Caki2 (cell line): Measurements from ENCODE around the gene ESAM. TPM values are rescaled to one million over a fixed set of nuclear protein-coding genes. Genes with fewer than 3 reads are reported as not detected.
"Not testable (repeated sequence)": the region's sequence is repeated elsewhere in the genome, so short reads cannot be mapped to it uniquely, and the experiment has no call there.

Source experiments
- DNase-seq: peaks from one replicate; pipeline ENCODE4 v3.0.0-alpha.2; 2015; ENCODE audit warnings: low read depth
- in situ Hi-C: cut with HindIII; loops from 2 replicates; pipeline ENCODE4 v1.10.0; 2016; ENCODE audit warnings: low sequenced_read_pairs, low pct_unique_long_range_greater_than_20kb, mixed read lengths
- total RNA-seq: library from RNA; depleted of rRNA; stranded (reverse); fragments of >200 nt; shearing (Covaris generic); gene quantifications from 2 replicates; pipeline ENCODE4 v1.2.3, GENCODE V29; 2014; ENCODE audit warnings: low replicate concordance

ESAM gene
- total RNA-seq, 1 experiment from 2014 or later, result 2.5 TPM

DNA sequence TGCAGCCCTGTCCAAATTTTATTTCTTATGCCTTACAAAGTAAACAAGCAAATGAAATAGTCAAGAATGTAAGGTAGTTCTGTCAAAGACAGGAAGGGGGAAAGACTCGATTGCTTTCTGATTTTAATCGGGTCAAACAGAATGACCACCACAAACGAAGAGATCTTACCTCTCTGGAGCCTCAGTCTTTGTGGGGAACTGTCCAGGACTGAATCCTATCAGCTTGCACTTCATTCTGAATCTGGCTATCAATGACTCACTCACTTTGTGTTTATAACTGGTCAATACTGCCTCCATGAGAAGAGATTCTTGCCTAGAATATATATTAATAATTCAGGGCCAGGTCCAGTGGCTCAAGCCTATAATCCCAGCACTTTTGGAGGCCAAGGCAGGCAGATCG, 20.9 kb upstream of the ESAM start:
- DNase-seq, result no peak
- in situ Hi-C loops, result no loop called here

DNA sequence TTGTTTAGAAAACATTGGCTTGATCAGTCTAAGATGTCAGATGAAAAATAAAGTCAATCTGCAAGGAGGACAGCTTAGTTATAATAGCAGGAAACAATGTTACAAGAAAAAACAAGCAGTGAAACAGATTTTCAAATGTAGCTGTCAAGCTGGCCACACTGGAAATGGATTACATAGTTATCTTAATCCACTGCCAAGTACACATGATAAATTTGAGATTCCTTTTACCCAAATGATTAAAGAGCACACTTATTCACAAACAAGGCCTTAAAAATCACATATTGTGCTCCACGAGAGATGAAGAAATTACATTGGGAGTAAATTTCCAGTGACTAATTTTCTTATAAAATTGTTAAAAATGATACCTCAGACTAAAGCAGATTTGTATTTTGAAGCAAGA, 17.5 kb upstream of the ESAM start:
- in situ Hi-C loops, result no loop called here
- DNase-seq, result no peak

DNA sequence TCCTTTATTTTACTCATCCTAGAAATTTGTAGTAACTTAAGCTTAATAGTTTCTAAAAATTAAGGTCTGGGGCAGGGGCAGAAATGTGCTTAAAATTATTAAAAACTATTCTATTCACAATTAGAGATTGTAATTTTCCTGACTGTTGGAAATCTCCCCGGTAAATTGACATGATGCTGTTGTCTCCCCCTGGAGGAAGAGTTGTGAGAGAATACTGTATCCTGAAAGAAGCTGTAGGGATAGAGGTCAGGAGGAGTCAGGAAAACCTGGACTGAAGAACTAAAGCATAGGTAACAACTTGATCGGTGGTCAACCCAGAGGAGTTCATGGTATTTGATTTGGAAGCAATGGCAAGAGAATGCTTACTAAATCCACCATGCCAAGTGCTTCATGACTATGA, 16.2 kb upstream of the ESAM start:
- in situ Hi-C loops, result no loop called here
- no peak for DNase-seq

DNA sequence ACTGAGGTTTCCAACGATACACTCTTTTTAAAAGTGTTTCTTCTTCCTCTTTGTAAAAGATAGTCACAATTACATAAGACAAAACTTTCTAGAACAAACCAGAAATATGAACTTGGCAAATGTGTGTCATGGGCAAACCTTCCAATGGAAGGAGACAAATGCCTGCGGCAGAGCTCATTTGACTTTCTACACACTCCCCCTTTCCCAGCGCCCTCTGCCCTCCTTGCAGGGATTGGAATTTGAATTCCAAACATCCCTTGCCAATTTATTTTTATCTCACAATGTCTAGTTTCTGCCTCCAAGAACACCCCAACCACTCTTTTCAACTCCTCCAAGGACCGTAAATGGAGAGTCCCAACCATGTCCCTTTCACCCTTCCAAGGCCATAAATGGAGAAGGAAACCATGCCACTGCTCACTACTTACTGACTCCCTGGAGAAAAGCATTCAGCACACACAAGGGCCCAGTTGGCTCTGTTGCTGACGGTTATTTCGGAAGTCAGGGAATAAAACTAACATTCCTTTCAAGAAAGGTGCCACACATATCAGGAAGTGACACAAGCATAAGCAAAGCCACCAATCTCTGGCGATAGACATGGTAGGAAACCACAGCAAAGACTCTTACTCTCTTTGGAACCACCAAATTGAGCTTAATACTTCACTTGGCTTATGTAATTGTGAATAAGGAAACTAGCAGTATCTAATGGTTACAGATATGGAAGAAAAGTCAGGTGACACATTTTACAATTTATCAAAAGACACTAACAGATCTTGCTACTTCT, 15.0 kb upstream of the ESAM start:
- in situ Hi-C loops, result no loop called here
- DNase-seq, result no peak

DNA sequence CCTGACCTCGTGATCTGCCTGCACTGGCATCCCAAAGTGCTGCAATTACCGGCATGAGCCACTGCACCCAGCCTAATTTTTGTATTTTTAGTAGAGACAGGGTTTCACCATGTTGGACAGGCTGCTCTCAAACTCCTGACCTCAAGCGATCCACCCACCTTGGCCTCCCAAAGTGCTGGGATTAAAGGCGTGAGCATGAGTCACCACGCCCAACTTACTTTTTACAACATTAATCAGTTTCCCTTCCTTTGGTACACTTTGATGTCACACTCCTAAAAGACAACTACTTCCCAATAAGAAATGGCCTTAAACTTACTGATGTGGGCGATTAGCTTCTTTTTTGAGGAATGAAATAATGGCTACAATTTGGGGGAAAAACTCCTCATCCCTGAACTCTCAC, 8.9 kb upstream of the ESAM start:
- DNase-seq, in situ Hi-C loops: not testable (repeated sequence)

DNA sequence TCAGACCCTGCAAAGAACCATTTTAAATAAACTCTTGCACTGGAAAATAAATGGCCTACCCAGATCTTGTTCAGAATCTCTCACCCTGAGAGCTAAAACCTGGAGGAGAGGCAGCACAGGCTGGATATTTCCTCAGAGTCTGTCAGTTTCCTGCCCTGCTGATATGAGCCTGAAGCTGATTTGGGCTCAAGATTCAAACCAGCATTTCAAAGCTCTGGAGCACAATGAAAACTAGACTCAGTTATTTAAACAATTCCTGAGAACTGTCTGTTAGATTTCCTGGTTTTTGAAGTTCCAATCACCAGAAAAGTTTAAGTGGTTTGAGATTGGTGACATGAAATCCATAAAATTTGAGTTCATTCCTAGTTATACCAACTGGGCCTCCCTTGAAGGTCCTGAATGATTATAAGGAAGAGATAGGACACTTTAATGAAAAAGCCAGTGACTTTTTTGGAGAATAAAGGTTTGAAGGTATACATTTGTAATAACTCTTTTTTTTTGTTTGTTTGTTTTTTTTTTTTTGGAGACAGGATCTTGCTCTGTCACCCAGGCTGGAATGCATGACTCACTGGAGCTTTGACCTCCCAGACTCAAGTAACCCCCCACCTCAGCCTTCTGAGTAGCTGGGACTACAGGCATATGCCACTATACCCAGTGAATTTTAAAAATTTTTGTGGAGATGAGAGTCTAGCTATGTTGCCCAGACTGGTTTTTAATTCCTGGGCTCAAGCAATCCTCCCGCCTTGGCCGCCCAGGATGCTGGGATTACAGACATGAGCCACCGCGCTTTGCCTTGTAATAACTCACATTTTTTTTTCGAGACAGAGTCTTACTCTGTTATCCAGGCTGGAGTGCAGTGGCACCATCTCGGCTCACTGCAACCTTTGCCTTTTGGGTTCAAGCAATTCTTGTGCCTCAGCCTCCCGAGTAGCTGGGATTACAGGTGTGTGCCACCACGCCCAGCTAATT, 8.0 kb upstream of the ESAM start:
- DNase-seq, result peak; percentile 54
- in situ Hi-C loops, result no loop called here

DNA sequence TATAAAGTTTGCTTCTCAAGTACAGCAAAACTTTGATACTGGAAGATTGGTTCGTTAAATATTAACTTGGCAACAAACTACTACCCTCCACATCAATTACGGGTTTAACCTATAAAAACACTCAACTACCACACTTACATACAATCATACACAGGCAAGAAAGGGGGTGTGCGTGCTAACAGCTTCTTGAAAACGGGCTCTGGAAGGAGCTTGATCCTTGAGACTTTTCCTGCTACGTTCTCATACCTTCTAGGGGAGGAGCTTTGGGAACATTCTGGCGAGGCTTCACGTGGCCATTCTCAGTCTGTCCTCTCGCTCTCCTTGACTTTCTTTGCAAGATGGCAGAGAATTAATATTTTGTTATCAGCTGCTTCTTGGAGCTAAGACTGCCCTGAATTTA, 6.8 kb upstream of the ESAM start:
- in situ Hi-C loops, result no loop called here
- DNase-seq, result peak; percentile 35

DNA sequence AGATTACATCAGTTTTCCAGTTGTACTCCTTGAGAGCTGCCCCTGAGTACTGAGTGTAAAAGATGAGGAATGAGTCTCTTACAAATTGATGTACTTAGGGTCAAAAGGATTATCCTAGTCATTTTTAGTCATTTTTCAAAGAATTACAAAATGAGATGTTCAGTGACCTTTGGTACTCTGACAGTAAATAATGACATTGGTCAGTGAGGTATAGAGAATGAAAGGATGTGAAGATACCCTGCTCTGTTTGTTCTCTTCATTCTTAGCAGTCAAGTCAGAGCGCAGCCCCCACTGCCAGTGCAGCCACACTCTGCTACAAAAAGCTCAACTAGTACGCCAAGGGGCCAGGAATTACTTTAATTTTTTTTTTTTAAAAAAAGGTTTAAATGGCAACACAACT, 4.1 kb upstream of the ESAM start:
- in situ Hi-C loops, result no loop called here

DNA sequence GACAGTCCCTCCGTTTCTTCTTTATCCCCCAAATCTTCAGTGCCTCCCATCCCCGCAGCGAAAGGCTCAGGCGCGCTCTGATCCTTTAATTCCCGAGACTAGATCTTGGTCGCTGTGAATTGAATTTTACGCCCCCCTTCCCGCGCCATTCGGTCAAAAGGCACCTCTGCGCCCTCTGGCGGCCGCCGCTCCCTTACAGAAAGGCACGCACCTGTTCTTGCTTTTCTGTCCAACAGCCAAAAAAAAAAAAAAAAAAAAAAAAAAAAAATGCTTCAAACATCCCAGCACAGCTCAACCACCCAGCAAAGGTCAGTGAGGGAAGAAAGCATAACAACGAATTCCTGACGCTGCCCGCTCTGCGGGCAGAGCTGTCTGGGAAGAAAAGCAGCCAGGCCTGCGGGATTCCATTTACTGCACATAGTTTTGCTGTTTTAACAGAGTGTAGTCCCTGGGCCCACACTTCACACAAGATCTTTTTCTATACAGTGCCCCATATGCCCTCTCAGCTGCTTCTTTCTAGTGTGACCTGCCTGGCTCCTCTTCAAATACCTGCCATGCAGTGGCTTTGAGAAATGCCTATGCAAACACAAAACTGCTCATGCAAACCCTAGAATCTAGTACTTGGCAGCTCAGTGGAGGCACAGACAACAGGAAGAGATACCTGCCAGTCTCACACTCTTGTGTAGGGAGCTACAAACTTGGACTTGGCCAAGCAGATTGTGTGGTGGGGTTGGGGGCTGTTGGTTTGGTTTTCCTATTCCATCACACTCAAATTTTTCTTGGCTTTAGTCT, 1.3 kb upstream of the ESAM start:
- in situ Hi-C loops, result no loop called here

More for the DNA sequence above, 4.1 kb upstream of the ESAM start:
- peak; percentile 53 for DNase-seq

DNA sequence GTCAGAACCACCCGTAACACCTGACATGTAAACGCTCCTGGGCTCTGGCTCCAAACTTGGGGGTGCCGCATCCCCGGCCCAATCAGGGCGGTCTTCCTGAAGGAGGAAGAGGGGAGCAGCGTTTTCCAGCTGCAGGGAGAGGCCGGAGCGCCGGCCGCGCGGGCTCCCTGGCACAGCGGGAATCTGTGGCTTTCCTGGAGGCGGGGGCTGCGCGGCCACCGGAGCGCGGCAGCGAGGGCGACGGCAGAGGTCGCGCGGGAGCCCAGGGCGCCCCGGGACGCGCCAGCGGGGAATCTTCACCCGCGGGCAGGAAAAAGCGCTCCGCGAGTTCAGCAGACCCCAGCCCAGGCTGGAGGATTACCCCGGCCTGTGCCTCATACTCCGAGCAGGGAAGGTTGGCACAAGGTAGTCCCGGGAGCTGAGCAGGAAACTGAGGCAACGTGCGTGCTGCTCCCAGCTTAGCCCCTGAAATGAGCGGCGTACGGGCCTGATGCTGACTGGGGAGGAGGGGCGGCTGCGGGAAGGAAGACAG, 600 bp upstream of the ESAM start:
- peak; percentile 61 for DNase-seq
- in situ Hi-C loops, result no loop called here

More for the DNA sequence above, 1.3 kb upstream of the ESAM start:
- peak; percentile 95 for DNase-seq

DNA sequence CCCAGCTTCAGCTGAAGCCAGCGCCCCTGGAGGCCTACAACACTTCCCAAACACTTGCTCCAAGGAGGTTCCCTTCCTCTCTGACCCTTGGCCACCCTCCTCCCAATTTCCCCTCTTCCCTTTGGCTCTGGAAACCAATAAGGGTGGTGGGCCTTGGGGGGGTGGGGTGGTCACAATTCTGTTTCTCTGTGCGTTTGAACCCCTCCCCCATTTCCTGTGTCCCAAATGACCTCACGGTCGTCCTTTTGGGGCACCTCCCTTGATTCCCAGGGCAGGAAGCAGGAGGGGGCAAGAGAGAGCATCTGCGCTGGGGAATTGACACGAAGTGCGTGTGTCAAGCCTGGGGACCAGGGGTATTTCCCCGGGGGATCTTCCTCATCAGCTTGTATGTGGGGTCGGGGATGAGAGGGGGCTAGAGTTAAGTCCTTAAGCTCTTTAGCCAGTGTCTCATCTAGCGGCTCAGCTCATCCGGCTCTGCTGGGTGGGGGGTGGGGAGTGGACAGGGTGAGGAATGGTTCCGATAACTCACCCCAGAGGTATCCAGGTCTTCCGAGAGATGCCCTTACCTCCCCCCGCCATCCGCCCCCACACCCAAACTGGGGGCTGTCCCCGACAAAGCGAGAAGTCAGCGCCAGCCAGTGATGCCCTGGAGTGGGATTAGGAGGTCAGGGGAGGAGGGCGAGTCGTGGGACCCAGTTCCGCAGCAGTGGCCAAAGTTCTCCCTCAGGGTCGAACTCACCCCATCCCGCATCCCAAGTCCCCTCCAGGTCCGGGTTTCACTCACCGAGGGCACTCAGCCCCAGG, 587 bp downstream of the ESAM start:
- DNase-seq, result no peak
- in situ Hi-C loops, result no loop called here

DNA sequence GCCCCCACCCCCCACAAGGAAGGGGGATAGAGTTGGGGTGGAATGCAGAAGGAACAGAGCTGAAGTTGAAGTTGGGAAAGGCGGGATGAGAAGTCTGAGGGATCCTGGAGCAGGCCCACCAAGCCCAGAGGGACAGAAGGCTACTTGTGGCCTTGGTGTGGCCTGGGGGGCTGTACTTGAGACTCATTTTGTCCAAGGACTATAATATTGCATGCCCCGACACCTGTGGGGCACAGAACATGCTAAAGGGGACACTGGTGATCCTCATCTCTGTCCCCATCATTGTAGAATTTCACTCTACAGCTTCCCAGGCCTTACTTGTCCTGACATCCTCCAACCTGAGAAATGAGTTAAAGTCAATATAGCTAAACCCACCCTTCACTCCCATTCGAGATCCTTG, 1.3 kb downstream of the ESAM start:
- in situ Hi-C loops, result no loop called here
- DNase-seq, result no peak

DNA sequence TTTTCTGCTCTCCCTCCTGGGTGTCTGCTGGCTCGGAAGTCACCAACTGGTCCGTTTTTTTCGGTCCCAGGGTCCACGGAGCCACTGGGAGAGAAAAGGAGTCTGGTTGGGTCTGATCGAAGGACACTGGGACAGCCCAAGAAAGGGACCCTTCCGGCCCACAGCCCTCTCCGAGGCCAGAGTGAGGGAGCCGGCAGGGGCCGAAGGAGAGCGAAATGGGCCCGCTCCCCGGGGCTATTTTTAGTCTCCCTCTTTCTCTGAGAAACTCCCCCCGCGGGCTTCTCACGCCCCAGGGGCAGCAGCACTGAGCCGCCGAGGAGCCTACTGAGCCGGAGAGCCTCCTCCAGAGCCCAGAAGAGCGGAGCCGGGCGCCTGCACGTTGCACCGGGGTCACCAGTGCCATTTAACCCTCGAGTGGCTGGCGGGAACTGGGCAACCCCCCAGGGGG, 1.9 kb downstream of the ESAM start:
- in situ Hi-C loops, result no loop called here
- DNase-seq, result no peak

DNA sequence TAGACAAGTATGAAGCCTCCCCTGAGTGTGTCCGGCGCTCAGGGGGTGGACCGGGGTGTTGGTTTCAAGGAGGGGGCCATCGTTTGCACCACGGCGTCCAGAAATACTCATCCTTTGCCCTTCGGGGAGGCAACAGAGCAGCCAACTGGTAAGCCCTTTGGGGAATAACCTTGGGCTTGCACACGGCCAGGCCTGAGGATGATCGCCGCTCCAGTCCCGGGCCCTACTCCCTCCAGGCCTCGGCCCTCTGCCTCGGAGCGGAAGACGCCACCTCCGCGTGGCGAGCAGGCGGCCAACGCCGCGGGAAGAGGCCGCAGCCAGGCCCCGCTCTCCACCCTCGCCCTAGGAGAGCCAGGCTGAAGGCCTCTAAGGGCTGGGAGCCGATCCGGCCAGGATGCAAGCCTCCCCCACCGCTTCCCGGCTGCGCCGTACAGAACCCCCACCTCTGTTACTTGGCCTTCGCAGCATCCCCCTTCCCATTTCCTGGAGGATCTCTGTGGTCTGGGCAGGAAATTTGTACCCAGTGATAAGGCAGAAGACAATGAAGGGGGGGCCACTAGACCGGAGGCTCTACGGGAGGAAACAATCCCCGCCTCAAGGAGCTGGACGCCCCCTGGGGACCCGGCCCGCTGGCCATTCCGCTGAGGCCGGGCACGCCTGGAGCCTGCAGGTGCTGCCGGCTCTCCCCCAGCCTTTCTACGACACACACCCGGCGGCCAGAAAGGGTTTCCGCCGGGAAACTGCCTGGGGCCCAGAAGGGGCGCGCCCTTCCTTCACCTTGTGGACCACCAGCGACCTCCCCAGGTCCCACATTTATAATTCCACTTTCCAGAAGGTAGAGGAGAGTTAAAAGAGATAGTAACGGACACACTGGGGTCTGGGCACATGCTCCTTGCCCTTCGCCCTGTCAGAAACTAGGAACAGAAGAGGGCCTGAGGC, 2.6 kb downstream of the ESAM start:
- no peak for DNase-seq
- in situ Hi-C loops, result no loop called here

DNA sequence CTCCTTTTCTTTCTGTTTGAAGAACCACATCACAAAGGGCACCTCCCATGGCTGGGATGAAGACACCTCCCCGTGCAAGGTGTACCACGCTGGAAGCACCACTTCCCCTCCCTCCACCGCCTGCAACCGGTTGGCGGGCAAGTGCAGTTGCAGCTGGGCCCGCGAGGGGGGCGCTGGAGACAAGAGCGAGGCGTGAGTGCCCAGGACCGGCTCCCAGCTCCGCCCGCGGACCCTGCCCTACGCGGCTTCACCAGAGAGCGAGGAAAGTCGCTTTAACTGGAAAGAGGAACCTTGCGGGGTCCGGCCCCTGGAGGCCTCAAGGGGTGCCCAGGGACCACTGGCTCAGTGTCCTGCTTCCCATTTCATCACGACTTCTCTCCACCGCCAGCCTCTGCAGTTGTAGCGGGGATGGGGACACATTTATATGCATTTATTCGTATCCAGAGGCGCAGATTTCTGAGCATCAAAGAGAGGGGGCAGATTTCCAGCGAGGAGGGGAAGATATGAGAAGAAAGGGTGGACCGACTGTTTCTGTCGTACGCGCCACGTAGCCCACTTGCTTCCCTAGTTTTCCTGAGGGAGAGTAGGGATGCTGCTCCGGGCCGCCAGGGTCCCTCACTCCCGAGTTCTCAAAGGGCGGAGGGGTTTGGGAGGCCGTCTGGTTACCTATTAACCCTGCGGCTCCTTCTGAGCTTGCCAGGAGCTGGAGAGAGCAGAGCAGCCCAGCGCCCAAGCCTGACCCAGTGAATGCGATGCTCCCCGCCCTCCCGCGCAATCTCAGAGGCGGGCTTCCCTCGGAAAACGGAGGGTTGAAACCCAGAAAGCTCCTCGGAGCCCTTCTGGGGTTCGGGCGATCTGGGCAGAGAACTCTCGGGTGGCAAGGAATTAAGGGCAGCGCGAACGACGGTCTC, 3.5 kb downstream of the ESAM start:
- peak; percentile 64 for DNase-seq
- in situ Hi-C loops, result no loop called here

DNA sequence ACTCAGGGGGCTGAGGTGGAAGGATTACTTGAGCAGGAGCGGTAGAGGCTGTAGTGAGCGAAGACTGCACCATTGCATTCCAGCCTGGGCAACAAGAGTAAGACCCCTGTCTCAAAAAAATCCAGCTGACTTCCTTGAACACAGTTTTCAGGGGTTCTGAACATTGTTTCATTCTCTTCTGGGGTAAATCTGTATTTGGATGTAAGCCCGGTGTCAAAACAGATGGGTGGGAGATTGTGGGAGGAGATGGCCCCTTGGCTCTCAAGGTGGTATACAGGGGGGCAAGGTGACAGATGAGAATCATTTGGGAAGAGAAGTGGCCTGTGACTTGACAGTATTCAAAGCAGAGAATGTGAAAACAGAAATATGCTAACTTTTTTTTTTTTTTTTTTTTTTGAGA, 4.8 kb downstream of the ESAM start:
- in situ Hi-C loops, result no loop called here
- DNase-seq, result no peak
